Sigmoid colon (tissue), 7 donors: ENCODE results near the gene MYCN. TPM values are rescaled to one million over a fixed set of nuclear protein-coding genes. Genes with fewer than 3 reads are reported as not detected.
"Not testable (repeated sequence)": the region's sequence is repeated elsewhere in the genome, so short reads cannot be mapped to it uniquely, and the experiment has no call there.

Source experiments
- DNase-seq: peaks from one replicate; pipeline ENCODE4 v3.0.0-alpha.2; 2019
- H3K27ac ChIP-seq, 4 donors: fragments of 200-600 bp; sonication (generic); one replicate each; pipeline ENCODE4 v1.5.1; 2016 to 2019; ENCODE audit warnings: mild to moderate bottlenecking in 1 of 4
- H3K27me3 ChIP-seq, 3 donors: fragments of 200-600 bp; sonication (generic); one replicate each; pipeline ENCODE4 v1.5.1; 2019; ENCODE audit warnings: mild to moderate bottlenecking in 1 of 3
- H3K36me3 ChIP-seq, 4 donors: fragments of 200-600 bp; sonication (generic); one replicate each; pipeline ENCODE4 v1.5.1; 2016 to 2019
- H3K4me1 ChIP-seq, 4 donors: fragments of 200-600 bp; sonication (generic); one replicate each; pipeline ENCODE4 v1.5.1; 2017 to 2019
- H3K4me3 ChIP-seq, 4 donors: fragments of 200-600 bp; sonication (generic); one replicate each; pipeline ENCODE4 v1.5.1; 2017 to 2019; ENCODE audit warnings: mild to moderate bottlenecking in 2 of 4, moderate library complexity in 1 of 4
- H3K9me3 ChIP-seq, 4 donors: fragments of 200-600 bp in 3 of 4; sonication (generic) in 3 of 4; one replicate each; pipeline versions ENCODE4 v1.5.1 to v1.6.1; 2013 to 2019
- CTCF ChIP-seq, 4 experiments: fragments of 450-650 bp in 3 of 4; fragments of 200-600 bp in 1 of 4; IDR thresholded peaks; one replicate each; pipeline ENCODE4 v1.5.1; 2016 to 2019; ENCODE audit warnings: antibody characterized with exemption in 4 of 4, mild to moderate bottlenecking in 3 of 4, moderate library complexity in 2 of 4
- EP300 ChIP-seq, 4 donors: sonication (generic); formaldehyde crosslinking; IDR thresholded peaks; one replicate each; pipeline ENCODE4 v1.6.1; 2017; ENCODE audit warnings: antibody characterized with exemption in 4 of 4
- POLR2A ChIP-seq, 2 donors: fragments of 450-650 bp; IDR thresholded peaks; one replicate each; pipeline ENCODE4 v1.6.1; 2016; ENCODE audit warnings: antibody characterized with exemption in 2 of 2, mild to moderate bottlenecking in 2 of 2, moderate library complexity in 2 of 2
- POLR2AphosphoS5 ChIP-seq, 4 donors: sonication (generic); formaldehyde crosslinking; IDR thresholded peaks; one replicate each; pipeline ENCODE4 v1.6.1; 2017; ENCODE audit warnings: antibody characterized with exemption in 4 of 4
- WGBS, 2 donors: extraction: QIAGEN DNeasy Blood & Tissue Kit; methylation state at CpG; one replicate each; pipeline ENCODE4 v1.1.7; 2013; 5-methylcytosine and 5-hydroxymethylcytosine counted together
- intact Hi-C: fragments of 100-400 bp; cut with DNase I; formaldehyde crosslinking; loops from one replicate; pipeline ENCODE4 v1.15.1; 2023
- polyA plus RNA-seq, 3 donors: library from polyadenylated mRNA; stranded (reverse); fragments of 200-250 nt; gene quantifications; one replicate each; pipeline ENCODE4 v1.2.3, GENCODE V29; 2013
- total RNA-seq, 4 donors: library from RNA; depleted of rRNA; stranded (reverse); fragments of >200 nt; gene quantifications; one replicate each; pipeline ENCODE4 v1.1.0, GENCODE V29; 2016
- donor health status: healthy with polysubstance abuse.
- donor health status: Bipolar disorder and iron deficiency.
- donor health status: healthy.

MYCN gene
- total and polyA plus RNA-seq, 7 donors, result 0.33 to 0.71 (median 0.55) TPM; not detected in 1

DNA sequence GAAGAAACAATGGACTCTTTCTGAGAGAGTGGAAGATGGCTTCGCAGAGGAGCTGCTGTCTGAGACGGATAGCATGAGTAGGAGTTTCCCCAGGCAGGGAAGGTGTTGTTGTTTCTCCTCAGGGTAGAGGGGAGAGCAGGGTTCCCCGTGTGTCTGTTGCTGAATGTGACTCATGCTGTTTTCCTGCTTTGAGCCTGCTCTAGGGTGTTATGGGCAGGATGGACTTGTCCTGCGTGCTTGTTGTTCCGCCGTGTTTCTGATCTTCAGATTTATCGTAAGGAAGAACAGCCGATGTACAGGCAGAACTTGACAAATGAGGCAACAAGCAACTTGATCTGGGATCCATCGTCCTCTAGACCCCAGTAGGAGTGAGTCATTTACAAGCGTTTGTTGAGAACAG, 19.7 kb upstream of the MYCN start:
- Histone ChIP-seq H3K27ac (no peak overlapping the region), H3K36me3 (no peaks in the 10 kb centered on the region), H3K4me3 (no peak overlapping the region), H3K9me3 (no peaks in the 10 kb centered on the region), H3K27me3 (no peaks in the 10 kb centered on the region), H3K4me1 (peaks cover 0 to 6% (median 0%) of the 10 kb centered on the region in 4 donors)
- WGBS, 2 donors, result 79 to 82% methylated on average over 10 of the region's 10 CpGs
- DNase-seq, result no peak
- TF ChIP-seq POLR2AphosphoS5 (IDR thresholded peaks at IDR 0.05), result no peak
- no peak for TF ChIP-seq EP300 (IDR thresholded peaks at IDR 0.05)
- no peak for TF ChIP-seq POLR2A (IDR thresholded peaks at IDR 0.05)
- TF ChIP-seq CTCF (IDR thresholded peaks at IDR 0.05), result no peak
- intact Hi-C loops, result no loop called here

DNA sequence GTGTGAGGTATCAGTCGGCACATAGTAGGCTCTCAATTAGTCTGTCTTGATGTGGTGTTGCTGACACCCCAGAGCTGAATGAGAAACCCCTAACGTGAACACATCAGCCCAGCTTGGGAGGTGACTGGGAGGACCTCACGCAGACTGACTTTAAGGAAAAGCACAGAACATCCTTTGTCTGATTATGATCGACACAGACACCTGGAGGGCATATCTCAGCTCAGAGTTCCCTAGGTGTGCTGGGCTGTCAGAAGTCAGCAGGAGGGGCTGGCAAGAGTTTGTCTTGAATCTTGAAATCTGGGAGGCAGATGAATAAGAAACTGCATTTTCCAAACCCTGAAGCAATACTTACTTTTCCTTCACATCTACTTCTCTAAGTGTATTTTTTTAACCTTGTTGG, 16.8 kb upstream of the MYCN start:
- intact Hi-C loops, result no loop called here
- H3K36me3 ChIP-seq, result no peaks in the 10 kb centered on the region
- DNase-seq, result no peak
- 56 to 85% methylated on average over 4 of the region's 4 CpGs for WGBS, 2 donors
- no peaks in the 10 kb centered on the region for H3K9me3 ChIP-seq
- H3K4me1 ChIP-seq, result peaks cover 0 to 6% (median 0%) of the 10 kb centered on the region in 4 donors
- H3K4me3 ChIP-seq, result no peak overlapping the region
- TF ChIP-seq POLR2A (IDR thresholded peaks at IDR 0.05) (no peak), EP300 (IDR thresholded peaks at IDR 0.05) (no peak), CTCF (IDR thresholded peaks at IDR 0.05) (no peak), POLR2AphosphoS5 (IDR thresholded peaks at IDR 0.05) (no peak)
- H3K27me3 ChIP-seq, result no peaks in the 10 kb centered on the region
- no peak overlapping the region for H3K27ac ChIP-seq

GRCh38 chr2:15925819-15926218, 14.5 kb upstream of the MYCN start:
- TF ChIP-seq EP300 (IDR thresholded peaks at IDR 0.05) (no peak), CTCF (IDR thresholded peaks at IDR 0.05) (no peak), POLR2A (IDR thresholded peaks at IDR 0.05) (no peak), POLR2AphosphoS5 (IDR thresholded peaks at IDR 0.05) (no peak)
- H3K36me3 ChIP-seq, result no peaks in the 10 kb centered on the region
- no peak overlapping the region for H3K27ac ChIP-seq
- H3K4me3 ChIP-seq, result no peak overlapping the region
- H3K27me3 ChIP-seq, result no peaks in the 10 kb centered on the region
- intact Hi-C loops, result no loop called here
- no peaks in the 10 kb centered on the region for H3K4me1 ChIP-seq
- H3K9me3 ChIP-seq, result no peaks in the 10 kb centered on the region
- 33 to 63% methylated on average over 3 of the region's 3 CpGs for WGBS, 2 donors
- DNase-seq, result no peak

DNA sequence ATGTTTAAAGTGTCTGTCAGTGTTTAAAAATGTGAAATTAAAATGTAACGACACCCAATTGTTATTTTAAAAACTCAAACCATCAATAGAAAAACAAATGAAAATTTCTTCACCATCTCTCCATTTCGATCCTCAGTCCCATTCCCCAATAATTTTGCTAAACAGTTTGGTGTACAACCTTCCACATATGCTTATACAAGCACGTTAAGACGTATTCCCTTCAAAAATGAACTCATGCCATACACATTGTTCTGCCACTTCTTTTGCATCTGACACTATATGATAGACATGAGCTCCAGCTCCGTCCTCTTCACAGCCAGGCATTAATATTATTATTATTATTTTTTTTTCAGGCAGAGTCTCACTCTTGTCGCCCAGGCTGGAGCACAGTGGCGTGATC, 14.1 kb upstream of the MYCN start:
- no peaks in the 10 kb centered on the region for H3K4me1 ChIP-seq
- intact Hi-C loops, result no loop called here
- H3K4me3 ChIP-seq, result no peak overlapping the region
- TF ChIP-seq POLR2AphosphoS5 (IDR thresholded peaks at IDR 0.05) (no peak), POLR2A (IDR thresholded peaks at IDR 0.05) (no peak), CTCF (IDR thresholded peaks at IDR 0.05) (no peak), EP300 (IDR thresholded peaks at IDR 0.05) (no peak)
- 89 to 91% methylated on average over 7 of the region's 7 CpGs for WGBS, 2 donors
- no peaks in the 10 kb centered on the region for H3K36me3 ChIP-seq
- no peak for DNase-seq
- H3K27me3 ChIP-seq, result no peaks in the 10 kb centered on the region
- H3K27ac ChIP-seq, result no peak overlapping the region
- no peaks in the 10 kb centered on the region for H3K9me3 ChIP-seq

DNA sequence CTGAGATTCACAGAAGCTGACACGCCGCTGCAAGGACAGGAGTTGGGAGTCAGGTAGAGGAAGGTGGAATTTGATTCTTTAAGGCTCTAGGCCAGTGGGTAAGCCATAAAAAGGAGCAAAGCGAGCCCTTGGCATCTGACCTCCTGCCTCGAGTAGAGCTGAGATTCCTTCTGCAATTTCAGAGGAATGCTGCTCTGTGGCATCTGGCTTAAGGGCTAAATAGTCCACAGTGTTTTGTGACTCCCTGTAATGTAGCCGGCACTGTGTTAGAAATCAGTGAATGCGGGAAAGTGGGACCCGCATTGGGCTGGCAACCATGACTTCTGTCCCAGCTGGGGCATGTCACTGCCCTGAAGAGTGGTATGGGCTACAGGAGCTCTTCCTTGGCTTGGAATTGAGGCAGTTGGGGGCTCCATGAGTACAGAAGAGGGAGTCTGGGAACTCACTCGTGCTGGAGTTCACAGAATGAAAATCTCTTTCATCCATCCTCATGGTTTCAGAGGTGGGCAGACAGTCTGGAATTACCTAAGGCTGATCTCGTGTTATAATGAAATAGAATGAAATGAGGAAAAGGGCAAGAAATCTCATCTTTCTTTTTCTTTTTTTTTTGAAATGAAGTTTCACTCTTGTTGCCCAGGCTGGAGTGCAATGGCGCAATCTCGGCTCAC, 12.7 kb upstream of the MYCN start:
- intact Hi-C loops, result no loop called here
- WGBS, 2 donors, result 87 to 90% methylated on average over 11 of the region's 11 CpGs

GRCh38 chr2:15929008-15929407, 11.3 kb upstream of the MYCN start:
- DNase-seq, result not testable (repeated sequence)

More for the DNA sequence above, 12.7 kb upstream of the MYCN start:
- Histone ChIP-seq H3K4me1 (no peaks in the 10 kb centered on the region), H3K9me3 (no peaks in the 10 kb centered on the region), H3K27me3 (no peaks in the 10 kb centered on the region), H3K4me3 (no peak overlapping the region), H3K36me3 (no peaks in the 10 kb centered on the region), H3K27ac (no peak overlapping the region)
- no peak for DNase-seq
- TF ChIP-seq EP300 (IDR thresholded peaks at IDR 0.05) (no peak), POLR2A (IDR thresholded peaks at IDR 0.05) (no peak), POLR2AphosphoS5 (IDR thresholded peaks at IDR 0.05) (no peak), CTCF (IDR thresholded peaks at IDR 0.05) (no peak)

More at GRCh38 chr2:15929008-15929407, 11.3 kb upstream of the MYCN start:
- H3K4me3 ChIP-seq, H3K27ac ChIP-seq, H3K27me3 ChIP-seq, H3K36me3 ChIP-seq, H3K4me1 ChIP-seq, H3K9me3 ChIP-seq, intact Hi-C loops: not testable (repeated sequence)
- 91 to 92% methylated on average over 3 of the region's 3 CpGs for WGBS, 2 donors
